GM12878 (cell line): ENCODE data around the gene HNF4A. TPM values are rescaled to one million over a fixed set of nuclear protein-coding genes. Genes with fewer than 3 reads are reported as not detected.
"Not testable (repeated sequence)": the region's sequence is repeated elsewhere in the genome, so short reads cannot be mapped to it uniquely, and the experiment has no call there.

ENCODE experiments used
- ATAC-seq: fragments of 200-7000 bp; cut with Tn5 transposase; 3 replicates; pipeline ENCODE4 v1.9.1; 2020; ENCODE audit warnings: mild to moderate bottlenecking, moderate library complexity
- BruUV-seq: library from RNA; stranded (reverse); fragments of 400-500 nt; replicated peaks from 2 replicates; lab custom pipeline; 2021; lab: Mats Ljungman, UMichigan
- CTCF ChIA-PET: fragments of 300-600 bp; sonication (Branson Sonifier 250); formaldehyde crosslinking; extraction: SDS; loops from one replicate; lab custom pipeline; 2021; ENCODE audit warnings: inconsistent platforms; lab: Yijun Ruan, JAX
- POLR2A ChIA-PET: fragments of 350-600 bp; formaldehyde crosslinking; extraction: SDS; loops from one replicate; lab custom pipeline; 2021; ENCODE audit warnings: inconsistent platforms; lab: Charles Lee
- RAD21 ChIA-PET: fragments of 300-600 bp; sonication (Branson Sonifier 250); formaldehyde crosslinking; loops from one replicate; lab custom pipeline; 2023; ENCODE audit warnings: antibody characterized with exemption; ENCODE audit not compliant: unreplicated experiment; lab: Charles Lee
- SMC1A ChIA-PET: fragments of 300-600 bp; sonication (Branson Sonifier 250); formaldehyde crosslinking; loops from one replicate; lab custom pipeline; 2023; ENCODE audit not compliant: unreplicated experiment, uncharacterized antibody; lab: Charles Lee
- DNase-seq: peaks from one replicate; pipeline ENCODE4 v3.0.0-alpha.2; 2011; ENCODE audit warnings: low read depth, low spot score
- FAIRE-seq: peaks from 3 replicates; lab custom pipeline; 2011; peaks lifted over from hg19 to GRCh38; lab: Jason Lieb, UNC
- H2AFZ ChIP-seq: 2 replicates; pipeline ENCODE4 v1.6.0; 2011; ENCODE audit warnings: low read depth, low read length, control low read depth; ENCODE audit not compliant: control insufficient read depth
- H3K27ac ChIP-seq: 2 replicates; pipeline ENCODE4 v1.5.1; 2011; ENCODE audit warnings: control low read depth; ENCODE audit not compliant: control insufficient read depth, insufficient read depth
- H3K27me3 ChIP-seq, 2 experiments: replicated peaks in 1 of 2; 2 replicates each; pipeline versions ENCODE4 v1.6.0 to v1.6.1; 2011; ENCODE audit warnings: low read length in 1 of 2; ENCODE audit not compliant: control insufficient read depth in 2 of 2, insufficient read depth in 2 of 2
- H3K36me3 ChIP-seq, 2 experiments: 2 replicates each; pipeline ENCODE4 v1.5.1; 2011; ENCODE audit warnings: low read length in 1 of 2; ENCODE audit not compliant: control insufficient read depth in 2 of 2, insufficient read depth in 2 of 2
- H3K4me1 ChIP-seq: 2 replicates; pipeline ENCODE4 v1.6.1; 2011; ENCODE audit warnings: mild to moderate bottlenecking, low read length, moderate library complexity, mixed read lengths; ENCODE audit not compliant: control insufficient read depth, insufficient read depth
- H3K4me2 ChIP-seq: 2 replicates; pipeline ENCODE4 v1.6.0; 2011; ENCODE audit warnings: control low read depth; ENCODE audit not compliant: control insufficient read depth, insufficient read depth
- H3K4me3 ChIP-seq: fragments of 200-600 bp; sonication (generic); 2 replicates; pipeline ENCODE4 v1.5.1; 2016
- H3K79me2 ChIP-seq: 2 replicates; pipeline ENCODE4 v1.6.0; 2011; ENCODE audit warnings: low read length; ENCODE audit not compliant: control insufficient read depth, insufficient read depth
- H3K9ac ChIP-seq: 2 replicates; pipeline ENCODE4 v1.8.0; 2011; ENCODE audit warnings: low read length, control low read depth, mixed read lengths; ENCODE audit not compliant: control insufficient read depth, insufficient read depth
- H3K9me3 ChIP-seq: replicated peaks from 3 replicates; pipeline ENCODE4 v1.5.1; 2011; ENCODE audit warnings: mild to moderate bottlenecking, low read length; ENCODE audit not compliant: control insufficient read depth, insufficient read depth
- H4K20me1 ChIP-seq: 2 replicates; pipeline ENCODE4 v1.6.0; 2011; ENCODE audit not compliant: control insufficient read depth, insufficient read depth
- HDAC6 ChIP-seq: fragments of 200-600 bp; sonication (generic); IDR thresholded peaks from one replicate; pipeline ENCODE4 v1.8.0; 2017; ENCODE audit warnings: antibody characterized with exemption; ENCODE audit not compliant: unreplicated experiment
- WGBS: methylation state at CpG from one replicate; pipeline ENCODE4 v1.1.6; 2016; ENCODE audit warnings: low lambda C conversion rate; ENCODE audit not compliant: insufficient replicate concordance, insufficient coverage; ENCODE audit errors: missing lambda C conversion rate; 5-methylcytosine and 5-hydroxymethylcytosine counted together
- in situ Hi-C: fragments of 300-500 bp; cut with MboI; formaldehyde crosslinking; loops from 9 replicates; pipeline ENCODE4 v1.14.3; 2018; ENCODE audit warnings: mixed read lengths
- intact Hi-C: fragments of 100-400 bp; cut with micrococcal nuclease; formaldehyde crosslinking; loops from one replicate; pipeline ENCODE4 v1.14.2; 2022; ENCODE audit not compliant: unreplicated experiment
- polyA plus RNA-seq, 11 experiments: library from polyadenylated mRNA; depleted of rRNA in 4 of 11; unstranded in 6 of 11; stranded (reverse) in 5 of 11; fragments of >200 nt; fragmentation: Nextera tagmentation in 4 of 11; fragmentation: Illumina TruSeq in 1 of 11; extraction: Ambion mirVana in 4 of 11; extraction: Trizol in 1 of 11; gene quantifications; 1 replicate in 1 of 11; 2 replicates in 10 of 11; pipeline versions ENCODE4 v1.2.1 to v1.2.3, GENCODE V29; 2011 to 2016; ENCODE audit warnings: inconsistent platforms in 2 of 11, missing spikeins in 2 of 11, low read depth in 1 of 11
- total RNA-seq, 4 experiments: library from RNA; depleted of rRNA in 3 of 4; stranded (reverse); fragments of >200 nt in 3 of 4; fragmentation: Illumina TruSeq in 1 of 4; extraction: Trizol in 1 of 4; gene quantifications; 2 replicates each; pipeline versions ENCODE4 v1.2.1 to v1.2.3, GENCODE V29; 2013 to 2021
- TF ChIP-seq, protein P1 (sequence below): fragments of 450-650 bp; IDR thresholded peaks from 2 replicates; pipeline ENCODE4 v1.6.1; 2017; ENCODE audit warnings: borderline replicate concordance
- TF ChIP-seq, protein P2 (sequence below): fragments of 450-650 bp; IDR thresholded peaks from 2 replicates; pipeline ENCODE4 v1.6.1; 2016; ENCODE audit warnings: mild to moderate bottlenecking

Gene HNF4A
- total and polyA plus RNA-seq, 10 of the 15 experiments (the other 5 are each of a cell fraction or from before 2014, with no cell fraction given), result 0.21 TPM; not detected in 9

DNA sequence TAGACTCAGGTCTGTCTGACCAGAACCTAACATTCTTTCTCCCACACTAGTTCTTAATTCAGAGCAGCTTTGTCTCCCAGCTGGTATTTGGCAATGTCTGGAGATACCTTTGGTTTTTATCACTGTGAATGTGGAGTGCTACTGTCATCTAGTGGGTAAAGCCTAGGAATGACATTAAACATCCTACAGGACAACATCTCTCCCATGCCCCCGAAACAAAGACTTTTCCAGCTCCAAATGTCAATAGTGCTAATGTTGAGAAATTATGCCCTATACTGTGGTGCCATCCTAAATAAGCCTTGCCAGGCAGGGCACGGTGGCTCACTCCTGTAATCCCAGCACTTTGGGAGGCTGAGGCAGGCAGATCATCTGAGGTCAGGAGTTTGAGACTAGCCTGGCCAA lies 116.0 kb downstream of the HNF4A start (continued):
- TF ChIP-seq, protein P1, sequence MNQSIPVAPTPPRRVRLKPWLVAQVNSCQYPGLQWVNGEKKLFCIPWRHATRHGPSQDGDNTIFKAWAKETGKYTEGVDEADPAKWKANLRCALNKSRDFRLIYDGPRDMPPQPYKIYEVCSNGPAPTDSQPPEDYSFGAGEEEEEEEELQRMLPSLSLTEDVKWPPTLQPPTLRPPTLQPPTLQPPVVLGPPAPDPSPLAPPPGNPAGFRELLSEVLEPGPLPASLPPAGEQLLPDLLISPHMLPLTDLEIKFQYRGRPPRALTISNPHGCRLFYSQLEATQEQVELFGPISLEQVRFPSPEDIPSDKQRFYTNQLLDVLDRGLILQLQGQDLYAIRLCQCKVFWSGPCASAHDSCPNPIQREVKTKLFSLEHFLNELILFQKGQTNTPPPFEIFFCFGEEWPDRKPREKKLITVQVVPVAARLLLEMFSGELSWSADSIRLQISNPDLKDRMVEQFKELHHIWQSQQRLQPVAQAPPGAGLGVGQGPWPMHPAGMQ, result no peak
- TF ChIP-seq HDAC6, result no peak
- TF ChIP-seq, protein P2, sequence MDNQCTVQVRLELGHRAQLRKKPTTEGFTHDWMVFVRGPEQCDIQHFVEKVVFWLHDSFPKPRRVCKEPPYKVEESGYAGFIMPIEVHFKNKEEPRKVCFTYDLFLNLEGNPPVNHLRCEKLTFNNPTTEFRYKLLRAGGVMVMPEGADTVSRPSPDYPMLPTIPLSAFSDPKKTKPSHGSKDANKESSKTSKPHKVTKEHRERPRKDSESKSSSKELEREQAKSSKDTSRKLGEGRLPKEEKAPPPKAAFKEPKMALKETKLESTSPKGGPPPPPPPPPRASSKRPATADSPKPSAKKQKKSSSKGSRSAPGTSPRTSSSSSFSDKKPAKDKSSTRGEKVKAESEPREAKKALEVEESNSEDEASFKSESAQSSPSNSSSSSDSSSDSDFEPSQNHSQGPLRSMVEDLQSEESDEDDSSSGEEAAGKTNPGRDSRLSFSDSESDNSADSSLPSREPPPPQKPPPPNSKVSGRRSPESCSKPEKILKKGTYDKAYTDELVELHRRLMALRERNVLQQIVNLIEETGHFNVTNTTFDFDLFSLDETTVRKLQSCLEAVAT, result no peak

DNA sequence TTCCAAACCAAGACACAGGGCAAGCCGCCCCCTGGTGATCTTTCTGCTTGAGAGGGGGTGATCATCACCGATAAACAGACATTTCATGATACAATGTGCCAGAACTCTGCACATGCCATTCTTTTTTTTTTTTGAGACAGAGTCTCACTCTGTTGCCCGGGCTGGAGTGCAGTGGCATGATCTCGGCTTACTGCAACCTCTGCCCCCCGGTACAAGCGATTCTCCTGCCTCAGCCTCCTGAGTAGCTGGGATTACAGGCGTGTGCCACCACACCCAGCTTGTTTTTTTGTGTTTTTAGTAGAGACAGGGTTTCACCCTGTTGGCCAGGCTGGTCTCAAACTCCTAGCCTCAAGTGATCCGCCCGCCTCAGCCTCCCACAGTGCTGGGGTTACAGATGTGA lies 116.8 kb downstream of the HNF4A start:
- H4K20me1 ChIP-seq, H3K27me3 ChIP-seq, FAIRE-seq, POLR2A ChIA-PET, intact Hi-C loops, H3K36me3 ChIP-seq, H3K4me1 ChIP-seq, DNase-seq, H3K9me3 ChIP-seq, ATAC-seq, H3K9ac ChIP-seq, in situ Hi-C loops, H2AFZ ChIP-seq, BruUV-seq, H3K27ac ChIP-seq, H3K4me3 ChIP-seq, H3K4me2 ChIP-seq: not testable (repeated sequence)
- peaks cover 15% of the 10 kb centered on the region for H3K79me2 ChIP-seq
- WGBS, result 64% methylated on average over 9 of the region's 9 CpGs
- ChIA-PET SMC1A (interaction anchor here (1.3 to 1.4 kb wide), 2 partner anchors 14 to 42 kb away, joined by 3 read pairs; no protein-coding TSS in a partner anchor), RAD21 (interaction anchor here (1.3 kb wide), 1 partner anchor 138 kb away, joined by 4 read pairs; no protein-coding TSS in a partner anchor), CTCF (interaction anchor here (1.3 kb wide), 1 partner anchor 138 kb away, joined by 5 read pairs; no protein-coding TSS in a partner anchor)
